Measurements from ENCODE around the gene LRRC36.
"Not testable (repeated sequence)": the region's sequence is repeated elsewhere in the genome, so short reads cannot be mapped to it uniquely, and the experiment has no call there.

LRRC36 gene

DNA sequence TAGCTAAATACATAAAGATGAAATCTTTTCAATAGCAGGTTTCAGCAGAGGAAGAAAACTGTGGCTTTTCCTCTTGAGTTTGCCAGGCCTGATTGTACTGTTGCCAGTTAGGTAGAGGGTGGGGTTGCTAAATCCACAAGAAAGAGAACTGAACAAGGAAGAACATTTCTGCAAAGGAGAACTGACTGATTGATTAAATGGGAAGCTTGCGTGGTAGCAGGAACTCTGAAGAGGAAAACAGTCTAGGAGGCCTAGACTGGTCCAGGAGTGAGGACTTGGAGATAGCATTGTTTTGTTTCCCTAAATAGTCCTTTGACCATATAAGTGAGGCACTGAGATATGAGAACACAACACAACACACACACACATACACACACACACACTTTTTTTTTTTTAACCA lies 18.8 kb downstream of the LRRC36 start:
- no peak overlapping the region for H3K9ac ChIP-seq (ENCODE audit: low read depth, low read length)
- H3K36me3 ChIP-seq (ENCODE audit: insufficient read depth, low read length) = no peaks in the 10 kb centered on the region
- no peaks in the 10 kb centered on the region for H3K4me1 ChIP-seq (ENCODE audit: insufficient read depth, low read length)
- no peaks in the 10 kb centered on the region for H3K9me3 ChIP-seq (ENCODE audit: control insufficient read depth, insufficient read depth, low read length)

- Histone ChIP-seq H3K9me3 (ENCODE audit: control insufficient read depth, insufficient read depth, low read length) (no peaks in the 10 kb centered on the region), H3K9ac (ENCODE audit: low read depth, low read length) (no peak overlapping the region)
These were observed 19.7 kb downstream of the LRRC36 start for GRCh38 chr16:67346341-67346740.

DNA sequence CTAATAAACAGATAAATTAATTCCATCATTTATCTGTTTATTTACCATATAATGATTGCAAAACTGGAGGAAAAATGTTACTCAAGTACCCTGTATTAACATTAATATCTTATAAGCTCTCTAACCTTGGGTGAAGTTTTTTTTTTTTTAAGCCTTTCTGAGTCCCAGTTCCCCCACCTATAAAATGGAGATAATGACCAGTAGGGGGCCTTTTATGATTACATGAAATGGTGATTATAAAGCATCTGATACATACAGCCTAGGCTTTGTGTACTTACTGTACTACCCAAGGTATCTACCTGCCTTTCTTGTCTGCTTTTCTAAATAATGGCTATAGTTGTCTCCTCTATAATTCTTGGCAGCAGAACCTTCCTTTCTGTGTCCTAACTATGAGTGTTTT lies 22.6 kb downstream of the LRRC36 start:
- Histone ChIP-seq H3K9me3 (ENCODE audit: control insufficient read depth, insufficient read depth, low read length) (no peaks in the 10 kb centered on the region), H3K36me3 (ENCODE audit: insufficient read depth, low read length) (no peaks in the 10 kb centered on the region), H3K4me1 (ENCODE audit: insufficient read depth, low read length) (no peaks in the 10 kb centered on the region), H3K9ac (ENCODE audit: low read depth, low read length) (no peak overlapping the region)

More at GRCh38 chr16:67346341-67346740, 19.7 kb downstream of the LRRC36 start:
- H3K36me3 ChIP-seq (ENCODE audit: insufficient read depth, low read length) = no peaks in the 10 kb centered on the region
- H3K4me1 ChIP-seq (ENCODE audit: insufficient read depth, low read length) = no peaks in the 10 kb centered on the region

- Histone ChIP-seq H3K9ac (ENCODE audit: low read depth, low read length) (no peak overlapping the region), H3K4me1 (ENCODE audit: insufficient read depth, low read length) (no peaks in the 10 kb centered on the region), H3K9me3 (ENCODE audit: control insufficient read depth, insufficient read depth, low read length) (no peaks in the 10 kb centered on the region; the same call in 1 of the 2 replicates), H3K36me3 (ENCODE audit: insufficient read depth, low read length) (no peaks in the 10 kb centered on the region)
These were observed 23.7 kb downstream of the LRRC36 start for GRCh38 chr16:67350324-67350723.

- H3K36me3 ChIP-seq (ENCODE audit: insufficient read depth, low read length); H3K4me1 ChIP-seq (ENCODE audit: insufficient read depth, low read length); H3K9ac ChIP-seq (ENCODE audit: low read depth, low read length); H3K9me3 ChIP-seq (ENCODE audit: control insufficient read depth, insufficient read depth, low read length): not testable (repeated sequence)
These were observed 25.8 kb downstream of the LRRC36 start for GRCh38 chr16:67352463-67352862.

DNA sequence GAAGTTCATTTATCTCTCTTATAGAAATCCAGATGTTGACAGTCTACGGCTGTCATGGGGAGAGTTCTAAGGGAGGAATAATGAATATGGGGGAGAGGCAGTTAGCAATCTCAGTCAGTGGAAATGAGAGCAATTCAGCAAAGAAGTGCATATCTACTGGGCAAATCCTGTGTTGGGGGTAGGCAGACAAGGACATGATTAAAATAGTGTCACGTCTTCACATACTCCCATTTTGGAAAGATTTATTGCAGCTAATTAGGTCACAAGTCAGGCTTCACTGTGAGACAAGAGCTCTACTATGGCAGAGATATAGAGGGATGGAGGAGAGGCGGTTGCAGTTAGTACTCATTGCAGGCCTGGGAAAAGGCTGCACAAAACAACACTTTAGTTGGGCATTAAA lies 29.8 kb downstream of the LRRC36 start:
- Histone ChIP-seq H3K9me3 (ENCODE audit: control insufficient read depth, insufficient read depth, low read length) (no peaks in the 10 kb centered on the region; the same call in 1 of the 2 replicates), H3K9ac (ENCODE audit: low read depth, low read length) (no peak overlapping the region), H3K4me1 (ENCODE audit: insufficient read depth, low read length) (no peaks in the 10 kb centered on the region), H3K36me3 (ENCODE audit: insufficient read depth, low read length) (no peaks in the 10 kb centered on the region)

DNA sequence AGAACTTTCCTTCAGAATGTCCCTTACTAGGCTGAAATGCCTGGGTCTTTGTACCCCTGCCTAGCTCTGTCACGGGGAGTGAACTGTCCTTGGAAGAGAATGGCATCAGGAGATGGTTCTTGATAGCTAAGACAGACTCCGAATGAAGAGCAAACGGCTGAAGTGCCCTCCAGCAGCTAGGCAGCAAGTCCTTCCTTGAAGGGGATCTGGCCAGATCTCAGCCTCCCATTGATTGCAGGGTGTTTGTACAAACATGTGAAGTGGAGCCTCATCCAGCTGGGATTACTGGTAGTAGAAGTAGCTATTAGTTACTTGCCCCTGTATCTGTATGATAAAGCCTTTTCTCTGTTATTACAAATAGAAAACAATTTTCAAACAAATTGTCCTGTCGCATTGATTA lies 30.9 kb downstream of the LRRC36 start:
- no peaks in the 10 kb centered on the region; the same call in 1 of the 2 replicates for H3K9me3 ChIP-seq (ENCODE audit: control insufficient read depth, insufficient read depth, low read length)
- H3K36me3 ChIP-seq (ENCODE audit: insufficient read depth, low read length) = no peaks in the 10 kb centered on the region
- H3K4me1 ChIP-seq (ENCODE audit: insufficient read depth, low read length) = no peaks in the 10 kb centered on the region
- H3K9ac ChIP-seq (ENCODE audit: low read depth, low read length) = no peak overlapping the region

DNA sequence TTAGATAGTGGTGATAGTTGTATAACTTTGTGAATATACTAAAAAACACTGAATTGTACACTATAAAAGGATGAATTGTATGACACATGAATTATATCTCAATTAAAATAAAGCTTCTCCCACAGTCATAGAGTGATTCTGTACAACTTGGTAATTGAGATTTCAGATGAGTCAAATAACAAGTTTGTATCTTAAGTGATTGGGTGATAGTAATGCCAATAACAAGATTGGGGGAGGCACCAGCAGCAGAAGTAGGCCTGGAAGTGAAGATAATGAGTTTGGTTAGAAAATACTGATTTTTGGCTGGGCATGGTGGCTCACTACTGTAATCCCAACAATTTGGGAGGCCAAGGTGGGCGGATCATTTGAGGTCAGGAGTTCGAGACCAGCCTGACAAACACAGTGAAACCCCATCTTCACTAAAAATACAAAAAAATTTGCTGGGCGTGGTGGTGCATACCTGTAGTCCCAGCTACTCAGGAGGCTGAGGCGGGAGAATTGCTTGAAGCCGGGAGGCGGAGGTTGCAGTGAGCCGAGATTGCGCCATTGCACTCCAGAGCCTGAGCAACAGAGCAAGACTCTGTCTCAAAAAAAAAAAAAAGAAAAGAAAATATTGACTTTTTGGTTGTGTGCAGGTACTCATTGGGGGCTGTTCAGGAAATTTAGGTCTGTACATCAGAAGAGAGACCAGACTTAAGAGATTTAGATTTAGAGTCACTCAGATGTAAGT lies 33.1 kb downstream of the LRRC36 start:
- H3K4me1 ChIP-seq (ENCODE audit: insufficient read depth, low read length); H3K36me3 ChIP-seq (ENCODE audit: insufficient read depth, low read length); H3K9me3 ChIP-seq (ENCODE audit: control insufficient read depth, insufficient read depth, low read length): not testable (repeated sequence)

DNA sequence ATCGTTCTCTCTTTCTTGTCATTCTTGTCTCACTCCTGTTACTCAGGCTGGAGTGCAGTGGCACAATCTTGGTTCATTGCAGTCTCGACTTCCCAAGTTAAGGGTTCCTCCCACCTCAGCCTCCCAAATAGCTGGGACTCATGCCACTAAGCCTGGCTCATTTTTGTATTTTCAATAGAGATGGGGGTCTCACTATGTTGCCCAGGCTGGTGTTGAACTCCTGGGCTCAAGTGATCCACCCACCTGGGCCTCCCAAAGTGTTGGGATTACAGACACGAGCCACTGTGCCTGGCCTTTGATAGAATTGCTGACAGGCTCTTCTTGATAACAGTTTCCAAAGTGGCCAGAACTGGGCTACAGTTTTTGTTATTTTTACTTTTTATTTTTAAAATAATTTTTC lies 34.4 kb downstream of the LRRC36 start:
- H3K36me3 ChIP-seq (ENCODE audit: insufficient read depth, low read length) = no peaks in the 10 kb centered on the region
- H3K9me3 ChIP-seq (ENCODE audit: control insufficient read depth, insufficient read depth, low read length) = no peaks in the 10 kb centered on the region
- no peaks in the 10 kb centered on the region; the same call in 1 of the 2 replicates for H3K4me1 ChIP-seq (ENCODE audit: insufficient read depth, low read length)
- no peak overlapping the region for H3K9ac ChIP-seq (ENCODE audit: low read depth, low read length)

More for the DNA sequence above, 33.1 kb downstream of the LRRC36 start:
- not testable (repeated sequence) for H3K9ac ChIP-seq (ENCODE audit: low read depth, low read length)

DNA sequence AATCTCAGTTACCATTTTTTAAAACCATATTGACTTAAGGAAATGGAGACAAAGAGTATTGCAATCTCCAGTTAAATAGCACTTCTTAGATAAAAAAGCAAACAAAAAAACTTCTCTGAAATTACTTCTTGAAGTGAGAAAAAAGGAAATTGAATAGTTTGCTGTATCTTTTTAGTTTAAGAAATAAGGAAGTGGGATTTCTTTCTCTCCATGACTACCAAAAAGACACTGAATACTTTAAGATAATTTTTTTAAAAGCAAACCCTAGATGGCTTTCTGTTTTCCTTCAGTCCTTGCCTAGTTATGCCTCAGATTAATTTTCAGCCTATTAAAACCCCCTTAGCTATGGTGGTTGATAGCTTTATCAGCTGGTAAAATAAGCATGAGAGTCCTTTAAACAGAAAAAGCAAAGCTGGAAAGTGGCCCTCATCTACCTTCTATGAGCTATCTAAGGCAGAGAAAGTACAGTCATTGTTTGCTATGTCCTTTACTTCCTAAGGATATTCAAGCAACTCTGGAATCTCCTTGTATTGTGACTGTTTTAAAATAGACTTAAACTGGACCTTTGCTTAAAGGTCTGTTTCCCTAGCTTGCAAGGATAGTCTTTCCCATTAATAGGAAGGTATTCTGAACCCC lies 38.1 kb downstream of the LRRC36 start:
- Histone ChIP-seq H3K9me3 (ENCODE audit: control insufficient read depth, insufficient read depth, low read length) (no peaks in the 10 kb centered on the region), H3K36me3 (ENCODE audit: insufficient read depth, low read length) (no peaks in the 10 kb centered on the region), H3K9ac (ENCODE audit: low read depth, low read length) (no peak overlapping the region), H3K4me1 (ENCODE audit: insufficient read depth, low read length) (no peaks in the 10 kb centered on the region; the same call in 1 of the 2 replicates)

- H3K9me3 ChIP-seq (ENCODE audit: control insufficient read depth, insufficient read depth, low read length) = no peaks in the 10 kb centered on the region
- no peak overlapping the region for H3K9ac ChIP-seq (ENCODE audit: low read depth, low read length)
- no peaks in the 10 kb centered on the region for H3K4me1 ChIP-seq (ENCODE audit: insufficient read depth, low read length)
- no peaks in the 10 kb centered on the region for H3K36me3 ChIP-seq (ENCODE audit: insufficient read depth, low read length)
These were observed 44.0 kb downstream of the LRRC36 start for GRCh38 chr16:67370661-67371060.

DNA sequence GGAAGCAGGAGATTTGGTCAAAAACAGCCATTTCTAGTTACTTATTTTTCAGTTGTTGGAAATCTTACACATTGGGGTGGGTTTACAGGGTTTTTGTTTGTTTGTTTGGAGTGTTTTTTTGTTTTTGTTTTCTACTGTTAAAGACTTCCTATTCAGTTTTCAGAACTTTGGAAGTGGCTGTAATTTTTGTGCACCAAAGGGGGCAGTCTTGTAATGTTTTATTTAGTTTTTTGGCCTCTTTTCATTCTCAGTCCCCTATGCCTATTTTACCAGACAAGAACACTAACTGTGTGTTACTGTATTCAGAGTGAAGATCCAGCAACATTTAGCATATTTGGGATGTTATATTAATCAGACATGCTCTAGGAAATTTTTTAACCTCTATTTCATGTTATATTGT lies 46.0 kb downstream of the LRRC36 start:
- H3K9me3 ChIP-seq (ENCODE audit: control insufficient read depth, insufficient read depth, low read length) = no peaks in the 10 kb centered on the region
- H3K4me1 ChIP-seq (ENCODE audit: insufficient read depth, low read length) = no peaks in the 10 kb centered on the region
- no peak overlapping the region for H3K9ac ChIP-seq (ENCODE audit: low read depth, low read length)
- H3K36me3 ChIP-seq (ENCODE audit: insufficient read depth, low read length) = no peaks in the 10 kb centered on the region

- not testable (repeated sequence) for H3K36me3 ChIP-seq (ENCODE audit: insufficient read depth, low read length); H3K9ac ChIP-seq (ENCODE audit: low read depth, low read length); H3K9me3 ChIP-seq (ENCODE audit: control insufficient read depth, insufficient read depth, low read length); H3K4me1 ChIP-seq (ENCODE audit: insufficient read depth, low read length)
These were observed 49.4 kb downstream of the LRRC36 start for GRCh38 chr16:67376012-67376411.

DNA sequence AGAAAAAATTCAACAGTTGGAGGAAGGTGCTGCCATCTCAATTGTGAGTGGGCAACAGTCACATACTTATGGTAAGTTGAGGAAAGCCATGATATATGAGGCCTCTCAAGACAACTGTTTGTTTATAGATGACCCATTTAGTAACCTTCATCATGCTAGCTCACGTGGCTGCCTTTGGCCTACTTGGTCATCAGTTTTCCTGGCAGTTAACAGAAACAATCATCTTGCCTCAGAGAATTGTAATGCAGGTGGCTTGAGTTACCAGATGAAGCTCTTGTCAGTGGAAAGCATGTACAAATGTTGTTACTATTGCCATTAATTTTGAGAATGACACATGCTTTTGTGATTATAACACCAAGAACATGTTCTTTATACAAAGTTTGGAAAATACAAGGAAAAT lies 52.0 kb downstream of the LRRC36 start:
- H3K9me3 ChIP-seq (ENCODE audit: control insufficient read depth, insufficient read depth, low read length) = no peaks in the 10 kb centered on the region
- H3K36me3 ChIP-seq (ENCODE audit: insufficient read depth, low read length) = no peaks in the 10 kb centered on the region
- H3K4me1 ChIP-seq (ENCODE audit: insufficient read depth, low read length) = no peaks in the 10 kb centered on the region
- H3K9ac ChIP-seq (ENCODE audit: low read depth, low read length) = no peak overlapping the region

- no peaks in the 10 kb centered on the region for H3K36me3 ChIP-seq (ENCODE audit: insufficient read depth, low read length)
- peaks cover 7% of the 10 kb centered on the region; the same call in 1 of the 2 replicates for H3K4me1 ChIP-seq (ENCODE audit: insufficient read depth, low read length)
- H3K9ac ChIP-seq (ENCODE audit: low read depth, low read length) = no peak overlapping the region
- no peaks in the 10 kb centered on the region for H3K9me3 ChIP-seq (ENCODE audit: control insufficient read depth, insufficient read depth, low read length)
These were observed 56.7 kb downstream of the LRRC36 start for GRCh38 chr16:67383284-67383683.

Measured in ES-I3 (cell line).